GM19372 (cell line): ENCODE results near the gene KLF3.

Experiments
- ATAC-seq: cut with Tn5 transposase; IDR thresholded peaks from one replicate; pipeline ENCODE4 v1.9.1; 2021; ENCODE audit warnings: mild to moderate bottlenecking, low read depth, moderate library complexity; ENCODE audit not compliant: unreplicated experiment

KLF3 gene

DNA sequence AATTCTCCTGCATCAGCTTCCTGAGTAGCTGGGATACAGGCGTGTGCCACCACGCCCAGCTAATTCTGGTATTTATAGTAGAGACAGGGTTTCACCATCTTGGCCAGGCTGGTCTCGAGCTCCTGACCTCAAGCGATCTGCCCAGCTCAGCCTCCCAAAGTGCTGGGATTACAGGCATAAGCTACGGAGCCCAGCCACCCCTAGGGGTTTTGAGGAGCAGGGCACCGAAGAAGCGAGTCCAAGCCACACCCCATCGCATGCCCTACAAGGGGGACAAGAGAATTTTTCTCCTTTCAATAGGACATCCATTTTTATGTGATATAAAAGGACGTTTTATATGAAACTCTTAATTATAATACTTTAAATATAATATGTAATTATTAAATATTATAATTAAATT, 13.9 kb upstream of the KLF3 start:
- ATAC-seq = no peak

DNA sequence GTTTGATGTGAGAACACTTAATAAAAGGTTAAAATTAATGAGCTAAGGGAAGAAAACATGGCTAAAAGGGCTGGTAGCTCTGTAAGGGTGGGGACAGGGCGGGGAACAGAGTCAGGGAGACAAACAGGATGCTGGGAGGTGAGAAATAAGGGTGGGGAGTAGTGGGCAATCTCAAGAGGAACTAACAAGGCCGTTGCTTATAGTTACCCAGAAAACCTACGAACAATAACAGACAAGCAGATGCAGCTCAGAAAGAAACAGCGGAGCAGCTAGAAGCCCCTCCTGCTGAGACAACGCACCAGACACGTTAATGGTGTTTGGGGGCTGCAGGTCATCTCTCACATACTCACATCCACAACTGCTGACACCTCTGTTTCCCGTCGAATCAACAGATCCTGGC, 9.7 kb upstream of the KLF3 start:
- no peak for ATAC-seq

DNA sequence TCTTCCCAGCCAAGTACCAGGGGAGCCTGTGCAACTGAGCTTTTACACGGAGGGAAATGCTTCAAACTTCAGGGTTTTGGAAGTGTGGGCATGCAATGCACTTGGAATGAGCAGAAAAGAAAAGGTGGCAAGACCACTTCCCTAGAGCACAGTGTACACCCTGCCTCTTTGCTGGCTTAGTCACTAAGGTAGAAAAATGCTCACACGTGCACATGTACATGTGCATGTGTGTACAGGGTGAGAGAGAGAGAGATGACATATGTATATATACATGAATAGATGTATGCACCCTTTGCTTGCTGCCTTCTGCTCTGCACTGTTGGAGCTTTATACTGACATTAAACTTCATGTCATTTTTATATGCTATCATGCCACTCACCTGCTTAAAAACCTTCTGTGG, 7.9 kb upstream of the KLF3 start:
- no peak for ATAC-seq

DNA sequence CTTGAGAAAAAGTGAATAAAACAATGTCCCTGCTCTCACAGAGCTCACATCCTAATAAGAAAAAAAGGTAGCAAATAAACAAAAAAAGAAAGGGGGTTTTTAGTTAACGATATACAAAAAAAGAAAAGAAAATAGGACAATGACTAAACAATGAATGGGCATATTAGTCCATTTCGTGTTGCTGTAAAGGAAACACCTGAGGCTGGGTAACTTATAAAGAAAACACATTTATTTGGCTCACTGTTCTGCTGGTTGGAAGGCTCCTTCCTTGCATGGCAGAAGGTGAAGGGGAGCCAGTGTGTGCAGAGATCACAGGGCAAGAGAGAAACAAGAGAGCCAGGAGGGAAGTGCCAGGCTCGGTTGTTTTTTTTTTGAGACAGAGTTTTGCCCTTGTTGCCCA, 4.7 kb upstream of the KLF3 start:
- ATAC-seq = no peak

DNA sequence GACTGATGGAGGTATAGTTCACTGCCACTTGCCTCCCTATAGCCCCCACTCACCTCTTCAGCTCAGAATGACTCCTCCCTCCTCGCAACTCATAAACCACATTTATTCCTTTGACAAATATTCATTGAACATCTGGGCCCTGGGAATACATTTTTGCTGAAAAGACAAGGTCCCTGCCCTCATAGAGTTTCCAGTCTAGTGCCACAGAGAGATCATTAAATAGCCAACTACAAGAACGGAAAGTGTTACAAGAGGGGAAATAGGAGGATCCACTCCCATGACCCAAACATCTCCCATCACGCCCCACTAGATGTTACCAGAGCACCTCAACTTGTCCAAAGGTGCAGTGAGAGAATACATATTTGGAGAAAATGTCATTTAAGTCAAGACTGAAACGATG, 3.2 kb upstream of the KLF3 start:
- no peak for ATAC-seq

DNA sequence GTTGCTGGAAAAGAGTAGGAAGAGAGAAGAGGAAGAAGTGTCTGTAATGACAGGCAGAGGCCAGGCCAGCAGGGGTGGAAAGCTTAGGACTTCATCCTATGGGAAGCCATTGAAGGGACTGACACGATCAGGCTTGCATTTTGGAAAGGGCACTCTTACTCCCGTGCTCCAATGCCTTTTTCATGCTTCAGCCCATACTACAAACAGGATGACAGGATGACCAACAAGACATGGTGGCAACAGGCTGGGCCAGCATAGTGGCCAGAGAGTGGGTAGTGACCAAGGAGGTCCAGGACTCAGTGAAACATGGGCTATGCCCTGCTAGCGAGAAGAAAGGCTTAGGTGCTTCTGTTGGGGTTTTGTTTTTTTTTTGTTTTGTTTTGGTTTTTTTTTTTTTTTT, 2.6 kb upstream of the KLF3 start:
- no peak for ATAC-seq

DNA sequence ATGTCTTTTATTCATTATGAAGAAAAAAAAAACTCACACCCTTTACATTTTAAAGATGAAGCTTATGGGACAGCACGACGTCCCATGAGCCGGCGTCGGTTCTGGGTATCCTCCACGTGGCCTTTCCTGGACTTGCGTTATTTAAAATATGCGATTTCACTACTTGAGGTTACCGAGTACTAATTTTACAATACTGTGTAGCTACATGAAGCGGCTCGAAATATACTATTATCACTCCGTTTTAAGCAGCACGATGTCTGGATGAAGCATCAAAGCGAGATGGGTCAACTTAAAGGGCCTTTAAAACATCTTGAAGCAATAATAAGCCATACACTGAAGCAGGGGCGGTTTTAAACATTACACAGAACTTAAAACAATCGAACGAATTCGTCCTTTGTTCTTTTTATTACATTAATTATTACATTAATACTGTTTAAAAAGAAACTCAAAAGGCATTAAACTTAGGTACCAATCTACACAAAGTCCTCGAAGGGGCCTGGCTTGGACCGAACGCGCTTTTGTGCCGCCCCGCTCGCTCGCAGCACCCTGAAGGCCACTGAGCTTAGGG, 1.4 kb upstream of the KLF3 start:
- ATAC-seq = no peak

DNA sequence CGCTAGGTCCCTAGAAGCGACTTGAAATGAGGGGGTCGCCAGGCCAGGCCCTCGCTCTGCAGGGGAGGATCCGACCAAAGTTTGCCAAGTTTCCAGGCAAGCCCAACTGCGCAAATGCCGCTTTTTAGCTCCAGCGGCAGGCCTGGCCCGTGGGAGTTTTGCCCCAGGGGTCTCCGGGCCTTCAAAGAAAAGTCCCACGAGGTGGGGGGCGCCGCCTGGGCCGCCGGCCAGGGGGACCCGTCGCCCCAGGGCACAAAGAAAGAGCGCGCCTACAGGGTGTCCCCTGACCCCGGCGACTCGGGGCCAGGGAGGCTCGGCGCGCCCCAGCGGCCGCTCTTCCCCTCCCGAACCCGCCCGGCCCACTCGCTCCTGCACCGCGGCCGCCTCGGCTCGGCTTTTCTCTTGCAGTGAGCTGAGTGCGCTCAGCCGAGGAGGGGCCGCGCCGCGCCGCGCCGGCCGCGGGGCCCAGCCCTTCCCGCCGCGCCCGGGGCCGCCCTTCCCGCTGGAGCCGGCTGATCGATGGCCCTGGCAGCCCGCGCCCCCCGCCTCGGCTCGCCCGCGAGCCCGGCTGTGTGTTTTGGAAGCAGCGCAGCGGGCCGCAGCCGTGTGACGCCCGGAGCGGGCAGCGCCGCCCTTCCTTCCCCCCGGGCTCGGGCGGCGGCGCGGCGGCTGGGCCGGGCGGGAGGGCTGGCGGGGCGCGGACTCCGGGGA, 754 bp upstream of the KLF3 start:
- ATAC-seq = peak; percentile 34

DNA sequence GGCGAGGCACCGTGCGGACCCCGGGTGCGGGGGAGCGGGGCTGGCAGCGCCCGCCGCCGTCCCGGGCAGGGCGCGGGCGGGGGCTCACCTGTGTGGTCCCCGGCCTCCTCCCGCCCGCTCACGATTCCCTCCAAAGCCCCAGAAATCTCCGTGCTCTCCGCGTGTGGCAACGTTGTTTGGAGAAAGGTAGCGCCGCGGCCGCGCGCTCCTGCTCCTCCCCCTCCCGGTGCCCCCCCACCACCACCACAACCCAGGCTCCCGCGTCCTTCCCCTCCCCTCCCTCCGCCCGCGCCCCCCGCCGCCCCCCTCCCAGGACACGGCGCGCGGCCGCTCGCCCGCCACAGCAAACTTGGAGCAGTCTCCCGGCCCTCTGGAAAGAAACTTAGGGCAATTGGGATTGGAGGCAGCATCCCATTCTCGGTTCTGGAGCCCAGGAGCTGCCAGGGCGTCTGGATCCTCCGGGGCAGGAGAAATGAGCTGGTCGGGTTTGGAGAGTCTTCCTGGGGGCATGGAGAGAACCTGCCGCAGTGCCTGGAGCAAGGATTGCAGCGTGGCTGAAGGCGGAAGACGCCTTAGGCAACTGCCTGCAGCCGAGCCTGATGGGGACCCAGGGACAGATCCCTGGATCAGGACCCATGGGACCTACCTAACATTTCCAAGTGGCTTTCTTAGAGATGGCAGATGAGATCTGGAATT, 855 bp downstream of the KLF3 start:
- no peak for ATAC-seq

DNA sequence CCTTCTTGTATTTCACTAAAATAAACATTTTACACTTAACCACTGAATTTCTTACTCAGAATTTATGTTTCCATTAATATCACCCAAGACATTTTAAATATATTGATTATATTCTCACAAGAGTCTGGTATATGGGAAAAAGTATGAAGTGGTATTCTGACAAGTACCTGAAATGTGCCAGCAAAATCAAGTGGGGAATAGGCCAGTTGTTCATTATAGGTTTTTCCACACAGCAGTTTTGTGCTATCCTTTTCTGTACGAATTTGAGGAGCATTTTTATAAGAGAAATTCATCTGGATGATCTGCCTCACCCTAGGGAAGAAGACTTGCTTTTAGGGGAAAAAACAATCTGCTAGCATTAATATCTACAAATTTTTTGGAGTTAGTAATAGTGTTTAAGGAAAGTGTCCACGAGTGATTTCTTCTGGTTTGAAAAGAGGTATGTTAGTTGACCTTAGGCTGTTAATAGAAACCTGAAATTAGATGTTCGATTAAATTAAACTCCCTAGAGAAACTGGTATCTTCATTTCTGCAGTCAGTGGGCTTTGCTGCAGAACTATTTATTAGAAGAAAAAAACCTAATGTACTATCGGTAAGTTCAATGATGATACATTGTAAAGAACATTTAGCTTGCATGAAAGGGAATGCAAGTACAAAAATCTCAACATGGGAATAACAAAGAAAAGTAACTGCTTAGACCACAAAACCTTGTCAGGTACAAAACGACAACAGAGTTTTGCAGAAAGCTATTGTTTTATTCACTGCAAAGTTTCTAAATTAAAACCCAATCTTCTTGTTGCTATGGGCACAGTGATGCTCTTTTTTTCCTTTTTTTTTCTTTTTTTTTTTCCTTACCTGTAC, 1.8 kb downstream of the KLF3 start:
- ATAC-seq = no peak

DNA sequence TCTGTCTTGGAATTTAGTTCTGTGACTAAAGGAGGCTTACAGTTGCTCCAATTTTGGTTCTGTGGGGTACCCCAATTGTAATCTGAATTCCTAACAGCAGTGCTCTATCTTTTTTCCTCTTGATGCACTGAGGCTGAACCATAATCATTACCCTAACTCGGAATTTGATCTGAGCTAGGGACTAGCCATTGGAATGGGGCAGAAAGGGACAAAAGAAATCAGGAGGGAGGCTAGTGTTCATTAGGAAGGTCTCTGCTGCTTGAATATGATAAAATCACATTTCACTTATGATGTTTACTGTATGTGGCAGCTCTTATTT, 2.7 kb downstream of the KLF3 start:
- no peak for ATAC-seq

DNA sequence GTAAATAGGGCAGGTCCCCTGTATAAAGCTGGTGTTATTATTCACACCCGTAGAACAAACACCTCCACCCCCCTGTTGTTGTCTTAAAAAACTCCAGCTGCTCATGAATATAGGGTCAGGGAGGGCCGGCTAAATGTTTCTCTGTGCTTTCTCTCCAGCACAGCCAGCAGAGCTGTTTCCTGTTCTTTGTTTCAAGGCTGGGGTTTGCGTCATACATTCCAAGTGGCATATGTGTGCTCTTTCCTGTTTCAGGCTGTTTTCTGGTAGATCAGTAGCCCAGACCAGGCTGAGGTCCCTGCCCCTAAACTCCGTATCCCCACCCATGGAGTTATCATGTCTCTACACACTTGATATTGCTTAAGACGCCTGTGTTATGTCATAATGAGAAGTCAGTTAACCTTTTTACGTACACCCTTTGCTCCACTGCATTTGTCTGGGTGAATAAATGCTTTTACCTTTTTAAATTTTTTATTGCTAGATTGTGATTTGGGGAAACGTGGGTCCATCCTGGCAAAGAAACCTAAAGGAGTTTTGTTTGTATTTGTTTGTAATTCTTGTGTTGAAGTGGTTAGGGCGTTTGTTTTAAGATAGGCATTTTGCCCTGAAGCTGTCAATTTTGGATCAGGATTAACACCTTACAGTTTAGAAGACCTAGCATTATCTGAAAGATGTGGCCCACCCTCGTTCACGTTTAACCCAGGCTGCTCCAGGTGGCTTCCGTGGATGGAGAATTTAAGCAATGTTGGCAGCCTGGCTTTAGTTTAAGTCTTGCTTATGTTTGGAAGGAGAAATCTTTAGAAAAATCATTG, 3.3 kb downstream of the KLF3 start:
- no peak for ATAC-seq

DNA sequence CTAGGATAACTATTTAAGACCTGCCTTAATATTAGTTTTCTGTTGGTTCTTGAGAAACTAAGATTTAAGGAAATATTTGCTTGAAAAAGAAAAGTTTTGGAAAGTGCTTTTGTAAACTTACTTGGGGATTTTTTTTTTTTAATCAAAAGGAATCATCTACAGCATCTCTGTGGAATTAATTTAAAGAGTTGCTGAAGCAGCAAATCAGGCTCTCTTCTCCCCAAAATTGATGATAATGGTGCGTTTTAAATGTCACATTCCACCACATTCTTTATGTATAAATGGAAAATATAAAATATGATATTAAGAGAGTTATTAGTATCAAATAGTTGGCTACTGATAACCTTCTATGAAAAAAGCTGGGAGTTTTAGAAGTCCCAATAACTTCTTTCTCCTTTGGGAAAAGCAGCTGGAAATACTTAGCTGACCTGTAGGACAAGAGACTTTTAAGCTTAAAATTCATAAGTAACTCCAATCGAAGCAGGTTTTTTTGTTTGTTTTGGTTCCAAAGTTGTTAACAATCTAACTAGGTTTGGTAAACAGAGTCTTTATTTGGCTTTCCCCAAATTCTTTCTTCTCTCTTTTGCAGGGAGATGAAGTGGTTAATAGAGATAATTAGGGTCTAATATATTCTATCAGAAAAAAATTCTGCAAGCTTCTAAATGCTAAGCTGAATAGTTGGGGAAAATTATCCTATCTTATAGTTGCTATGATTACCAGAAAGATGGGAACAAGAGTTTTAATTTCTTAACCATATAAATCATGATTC, 4.4 kb downstream of the KLF3 start:
- ATAC-seq = no peak

DNA sequence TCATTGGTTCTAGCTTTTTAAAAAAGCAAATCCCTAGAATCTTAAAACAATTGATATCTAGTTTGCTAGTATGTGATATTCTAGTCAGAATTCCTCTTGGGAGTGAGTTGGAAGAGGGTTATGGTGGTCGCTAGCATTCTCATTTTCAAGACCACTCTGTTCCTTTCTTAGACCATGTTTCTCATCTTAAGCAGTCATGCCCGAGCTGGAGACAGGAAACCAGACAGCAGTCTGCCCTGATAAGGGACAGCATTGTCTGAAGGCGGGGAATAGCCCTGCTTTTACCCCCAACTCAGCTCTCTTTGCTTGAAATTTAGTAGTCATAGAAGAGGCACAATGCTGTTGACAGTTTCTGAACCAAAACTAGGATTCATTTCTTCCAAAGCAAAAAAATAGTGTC, 5.2 kb downstream of the KLF3 start:
- ATAC-seq = no peak

DNA sequence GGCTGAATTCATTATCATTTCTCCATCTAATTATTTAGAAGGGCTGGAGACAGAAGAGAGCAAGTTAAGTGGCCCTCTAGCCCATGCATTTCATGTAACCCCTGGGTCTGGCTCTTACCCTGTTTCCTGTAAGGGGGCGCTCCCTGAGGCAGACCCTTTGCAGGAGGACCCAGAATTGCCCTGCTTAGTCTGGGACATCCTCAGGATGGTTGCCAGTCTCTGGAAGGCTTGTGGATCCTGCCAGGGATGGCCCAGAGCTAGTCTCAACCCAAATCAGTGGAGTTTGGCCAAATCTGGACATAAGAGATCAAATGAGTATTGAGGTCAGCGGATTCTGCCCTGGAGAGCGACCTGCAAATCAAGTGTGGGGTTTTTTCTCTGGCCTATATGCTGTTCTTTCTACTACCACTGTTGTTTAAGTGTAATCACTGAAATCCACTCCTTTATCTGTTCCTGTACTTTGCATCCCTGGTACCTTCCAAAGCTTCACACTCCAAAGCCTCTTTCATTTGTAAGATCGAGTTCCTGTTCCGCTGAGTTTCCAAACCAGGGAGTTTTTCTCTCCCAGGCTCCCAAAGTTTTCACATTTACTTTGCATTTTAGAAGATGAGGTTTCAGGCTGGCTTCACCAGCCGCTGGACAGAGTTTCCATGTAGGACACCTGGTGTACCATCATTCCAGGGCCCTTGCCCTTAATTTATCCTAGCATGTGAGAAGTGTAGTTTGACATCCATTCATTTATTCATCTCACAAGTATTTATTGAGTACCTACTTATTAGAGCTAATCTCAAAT, 6.3 kb downstream of the KLF3 start:
- no peak for ATAC-seq

DNA sequence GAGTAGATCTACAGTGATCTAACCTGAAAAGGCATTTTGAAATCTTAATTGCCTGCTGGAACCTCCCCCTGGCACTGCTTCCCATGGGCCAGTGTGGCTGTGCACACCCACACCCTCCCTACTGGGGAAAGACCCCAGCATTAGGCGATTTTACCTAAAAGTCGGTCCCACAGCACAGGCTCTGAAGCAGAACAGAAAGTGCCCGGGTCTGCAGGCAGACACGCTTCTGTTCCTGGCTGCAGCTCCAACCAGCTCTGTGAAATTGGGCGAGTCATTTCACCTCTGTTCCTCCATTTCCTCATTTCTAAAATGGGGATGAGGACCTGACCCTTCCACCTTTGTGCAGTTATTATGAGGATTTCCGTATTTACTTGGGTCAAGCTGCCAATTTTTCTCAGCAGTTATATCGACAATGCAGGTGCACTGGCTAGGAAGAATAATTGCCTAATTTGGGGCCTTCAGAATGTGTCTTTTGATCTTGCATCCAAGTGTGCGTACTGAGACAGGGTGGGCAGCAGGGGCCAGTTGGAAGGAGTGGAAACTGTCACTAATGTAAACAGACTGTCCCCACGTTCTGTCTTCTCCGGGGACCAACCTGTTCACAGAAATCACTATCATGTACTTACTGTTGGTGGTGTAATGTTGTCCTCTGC, 7.1 kb downstream of the KLF3 start:
- no peak for ATAC-seq

DNA sequence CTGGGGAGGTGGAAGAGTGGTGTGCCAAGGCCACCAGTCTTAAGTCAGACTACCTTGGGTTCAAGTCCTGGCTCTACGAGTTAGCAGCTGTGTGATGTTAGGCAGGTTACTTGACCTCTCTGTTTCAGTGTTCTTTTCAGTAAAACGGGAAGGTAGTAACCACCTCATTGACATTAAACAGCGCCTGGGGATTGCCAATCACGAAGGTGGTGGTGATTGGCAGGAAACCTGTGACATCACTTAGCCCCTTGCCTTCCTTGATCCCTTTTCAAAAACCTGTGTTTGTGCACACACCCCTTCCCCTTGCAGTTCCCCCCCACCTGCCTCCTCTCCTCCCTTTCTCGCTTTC, 7.6 kb downstream of the KLF3 start:
- ATAC-seq = no peak

DNA sequence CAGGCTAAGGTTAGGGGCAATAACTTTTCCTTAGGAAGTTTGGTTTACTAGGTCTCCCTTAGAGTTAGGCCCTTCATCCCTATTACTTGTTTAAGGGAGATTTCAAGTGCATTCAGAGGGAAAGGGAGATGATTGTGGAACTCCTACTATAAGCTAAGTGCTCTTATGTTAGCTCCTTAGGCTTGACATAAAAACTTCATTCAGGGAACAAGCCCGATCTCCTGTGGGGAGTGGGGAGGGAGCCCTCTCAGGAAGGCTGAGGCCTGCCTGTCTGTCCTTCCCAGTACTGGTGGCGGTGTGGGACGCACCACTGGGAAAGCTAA, 8.0 kb downstream of the KLF3 start:
- no peak for ATAC-seq
